Neural cell (in vitro differentiated cells): Measurements from ENCODE around the gene CARD14. TPM values are rescaled to one million over a fixed set of nuclear protein-coding genes. Genes with fewer than 3 reads are reported as not detected.

Source experiments
- H2AFZ ChIP-seq: fragments of 200-600, 300-800 bp; sonication (generic), shearing (Covaris generic); 2 replicates; pipeline ENCODE4 v1.6.0; 2014; ENCODE audit warnings: low read depth, mild to moderate bottlenecking, antibody characterized with exemption, low read length, moderate library complexity
- H3F3A ChIP-seq: fragments of 200-600 bp; shearing (Covaris generic); 2 replicates; pipeline ENCODE4 v1.6.1; 2016; ENCODE audit warnings: mild to moderate bottlenecking, moderate library complexity, mixed read lengths, antibody characterized with exemption, low read length; ENCODE audit not compliant: insufficient read depth, poor library complexity, severe bottlenecking
- H3K27ac ChIP-seq: fragments of 200-600, 300-800 bp; sonication (generic), shearing (Covaris generic); 2 replicates; pipeline ENCODE4 v1.5.1; 2014; ENCODE audit warnings: mild to moderate bottlenecking, low read length, moderate library complexity
- H3K27me3 ChIP-seq: fragments of 300-800, 200-600 bp; sonication (generic), shearing (Covaris generic); 2 replicates; pipeline ENCODE4 v1.6.0; 2014; ENCODE audit warnings: mild to moderate bottlenecking, low read depth, low read length, moderate library complexity; ENCODE audit not compliant: insufficient read depth
- H3K36me3 ChIP-seq: fragments of 300-800, 200-600 bp; sonication (generic), shearing (Covaris generic); 2 replicates; pipeline ENCODE4 v1.5.1; 2014; ENCODE audit warnings: mild to moderate bottlenecking, antibody characterized with exemption, low read length, moderate library complexity; ENCODE audit not compliant: insufficient read depth
- H3K4me2 ChIP-seq: fragments of 300-800, 200-600 bp; sonication (generic), shearing (Covaris generic); 2 replicates; pipeline ENCODE4 v1.6.0; 2014; ENCODE audit warnings: mild to moderate bottlenecking, low read length
- H3K4me3 ChIP-seq: fragments of 300-800, 200-600 bp; sonication (generic), shearing (Covaris generic); 2 replicates; pipeline ENCODE4 v1.5.1; 2014; ENCODE audit warnings: mild to moderate bottlenecking, low read length, moderate library complexity
- H3K79me2 ChIP-seq: fragments of 200-600 bp; shearing (Covaris generic); replicated peaks from 2 replicates; pipeline ENCODE4 v1.6.0; 2014; ENCODE audit warnings: mild to moderate bottlenecking, low read length, moderate library complexity; ENCODE audit not compliant: insufficient read depth
- H3K9ac ChIP-seq: fragments of 300-800, 200-600 bp; sonication (generic), shearing (Covaris generic); 2 replicates; pipeline ENCODE4 v1.6.1; 2016; ENCODE audit warnings: mild to moderate bottlenecking, low read length, mixed read lengths
- H3K9me2 ChIP-seq: fragments of 200-600 bp; shearing (Covaris generic); 2 replicates; pipeline ENCODE4 v1.6.1; 2016; ENCODE audit warnings: mild to moderate bottlenecking, low read length, mixed read lengths; ENCODE audit not compliant: insufficient read depth
- H3K9me3 ChIP-seq: fragments of 200-600, 300-800 bp; sonication (generic), shearing (Covaris generic); 2 replicates; pipeline ENCODE4 v1.6.1; 2016; ENCODE audit warnings: mild to moderate bottlenecking, mixed run types, low read length, moderate library complexity, mixed read lengths
- H4K20me1 ChIP-seq: fragments of 200-600 bp; shearing (Covaris generic); 2 replicates; pipeline ENCODE4 v1.6.1; 2016; ENCODE audit warnings: mild to moderate bottlenecking, mixed run types; ENCODE audit not compliant: insufficient read depth
- EP300 ChIP-seq: fragments of 450-650 bp; conservative IDR thresholded peaks from 2 replicates; pipeline ENCODE4 v1.6.1; 2014; ENCODE audit warnings: antibody characterized with exemption, mild to moderate bottlenecking, moderate library complexity; ENCODE audit not compliant: poor library complexity, severe bottlenecking
- EZH2 ChIP-seq: fragments of 200-600, 300-800 bp; shearing (Covaris generic), sonication (generic); IDR thresholded peaks from 2 replicates; pipeline ENCODE4 v1.6.1; 2014; ENCODE audit warnings: antibody characterized with exemption, low read length, borderline replicate concordance, mild to moderate bottlenecking; ENCODE audit not compliant: insufficient read depth, poor library complexity, severe bottlenecking
- MXI1 ChIP-seq: fragments of 450-650 bp; conservative IDR thresholded peaks from 2 replicates; pipeline ENCODE4 v1.6.1; 2014; ENCODE audit warnings: antibody characterized with exemption, mild to moderate bottlenecking; ENCODE audit not compliant: poor library complexity, severe bottlenecking
- POLR2AphosphoS5 ChIP-seq: IDR thresholded peaks from 2 replicates; pipeline ENCODE4 v1.6.1; 2012
- RAD21 ChIP-seq: fragments of 450-650 bp; conservative IDR thresholded peaks from 2 replicates; pipeline ENCODE4 v1.6.1; 2014; ENCODE audit warnings: antibody characterized with exemption, mild to moderate bottlenecking, moderate library complexity
- SMC3 ChIP-seq: fragments of 450-650 bp; conservative IDR thresholded peaks from 2 replicates; pipeline ENCODE4 v1.6.1; 2014; ENCODE audit warnings: antibody characterized with exemption, mild to moderate bottlenecking, moderate library complexity; ENCODE audit not compliant: poor library complexity
- TAF1 ChIP-seq: IDR thresholded peaks from 2 replicates; pipeline ENCODE4 v1.6.1; 2012; ENCODE audit warnings: low read depth
- polyA plus RNA-seq: library from polyadenylated mRNA; depleted of rRNA; stranded (reverse); fragments of >200 nt; gene quantifications from 2 replicates; pipeline ENCODE4 v1.2.3, GENCODE V29; 2014
- TF ChIP-seq, protein P1 (sequence below): IDR thresholded peaks from 2 replicates; pipeline ENCODE4 v1.6.1; 2012; ENCODE audit warnings: borderline replicate concordance
- TF ChIP-seq, protein P2 (sequence below): fragments of 450-650 bp; IDR thresholded peaks from 2 replicates; pipeline ENCODE4 v1.5.1; 2014; ENCODE audit warnings: antibody characterized with exemption, mild to moderate bottlenecking, moderate library complexity; ENCODE audit not compliant: poor library complexity, severe bottlenecking

The CARD14 gene
- polyA plus RNA-seq, 1 donor from 2014 or later = 0.12 TPM

GRCh38 chr17:80180192-80180591, 10.4 kb downstream of the CARD14 start:
- H3K27ac ChIP-seq = no peak overlapping the region
- no peak overlapping the region for H3K4me2 ChIP-seq
- no peaks in the 10 kb centered on the region for H3K36me3 ChIP-seq
- no peaks in the 10 kb centered on the region for H3K27me3 ChIP-seq
- no peak overlapping the region for H3K4me3 ChIP-seq
- TF ChIP-seq EP300 (no peak), TAF1 (no peak), RAD21 (no peak), SMC3 (no peak), MXI1 (no peak), EZH2 (no peak), POLR2AphosphoS5 (no peak)
- TF ChIP-seq, protein P1, sequence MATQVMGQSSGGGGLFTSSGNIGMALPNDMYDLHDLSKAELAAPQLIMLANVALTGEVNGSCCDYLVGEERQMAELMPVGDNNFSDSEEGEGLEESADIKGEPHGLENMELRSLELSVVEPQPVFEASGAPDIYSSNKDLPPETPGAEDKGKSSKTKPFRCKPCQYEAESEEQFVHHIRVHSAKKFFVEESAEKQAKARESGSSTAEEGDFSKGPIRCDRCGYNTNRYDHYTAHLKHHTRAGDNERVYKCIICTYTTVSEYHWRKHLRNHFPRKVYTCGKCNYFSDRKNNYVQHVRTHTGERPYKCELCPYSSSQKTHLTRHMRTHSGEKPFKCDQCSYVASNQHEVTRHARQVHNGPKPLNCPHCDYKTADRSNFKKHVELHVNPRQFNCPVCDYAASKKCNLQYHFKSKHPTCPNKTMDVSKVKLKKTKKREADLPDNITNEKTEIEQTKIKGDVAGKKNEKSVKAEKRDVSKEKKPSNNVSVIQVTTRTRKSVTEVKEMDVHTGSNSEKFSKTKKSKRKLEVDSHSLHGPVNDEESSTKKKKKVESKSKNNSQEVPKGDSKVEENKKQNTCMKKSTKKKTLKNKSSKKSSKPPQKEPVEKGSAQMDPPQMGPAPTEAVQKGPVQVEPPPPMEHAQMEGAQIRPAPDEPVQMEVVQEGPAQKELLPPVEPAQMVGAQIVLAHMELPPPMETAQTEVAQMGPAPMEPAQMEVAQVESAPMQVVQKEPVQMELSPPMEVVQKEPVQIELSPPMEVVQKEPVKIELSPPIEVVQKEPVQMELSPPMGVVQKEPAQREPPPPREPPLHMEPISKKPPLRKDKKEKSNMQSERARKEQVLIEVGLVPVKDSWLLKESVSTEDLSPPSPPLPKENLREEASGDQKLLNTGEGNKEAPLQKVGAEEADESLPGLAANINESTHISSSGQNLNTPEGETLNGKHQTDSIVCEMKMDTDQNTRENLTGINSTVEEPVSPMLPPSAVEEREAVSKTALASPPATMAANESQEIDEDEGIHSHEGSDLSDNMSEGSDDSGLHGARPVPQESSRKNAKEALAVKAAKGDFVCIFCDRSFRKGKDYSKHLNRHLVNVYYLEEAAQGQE = no peak
- TF ChIP-seq, protein P2, sequence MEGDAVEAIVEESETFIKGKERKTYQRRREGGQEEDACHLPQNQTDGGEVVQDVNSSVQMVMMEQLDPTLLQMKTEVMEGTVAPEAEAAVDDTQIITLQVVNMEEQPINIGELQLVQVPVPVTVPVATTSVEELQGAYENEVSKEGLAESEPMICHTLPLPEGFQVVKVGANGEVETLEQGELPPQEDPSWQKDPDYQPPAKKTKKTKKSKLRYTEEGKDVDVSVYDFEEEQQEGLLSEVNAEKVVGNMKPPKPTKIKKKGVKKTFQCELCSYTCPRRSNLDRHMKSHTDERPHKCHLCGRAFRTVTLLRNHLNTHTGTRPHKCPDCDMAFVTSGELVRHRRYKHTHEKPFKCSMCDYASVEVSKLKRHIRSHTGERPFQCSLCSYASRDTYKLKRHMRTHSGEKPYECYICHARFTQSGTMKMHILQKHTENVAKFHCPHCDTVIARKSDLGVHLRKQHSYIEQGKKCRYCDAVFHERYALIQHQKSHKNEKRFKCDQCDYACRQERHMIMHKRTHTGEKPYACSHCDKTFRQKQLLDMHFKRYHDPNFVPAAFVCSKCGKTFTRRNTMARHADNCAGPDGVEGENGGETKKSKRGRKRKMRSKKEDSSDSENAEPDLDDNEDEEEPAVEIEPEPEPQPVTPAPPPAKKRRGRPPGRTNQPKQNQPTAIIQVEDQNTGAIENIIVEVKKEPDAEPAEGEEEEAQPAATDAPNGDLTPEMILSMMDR = no peak
- no peak overlapping the region for H2AFZ ChIP-seq
- H3K9ac ChIP-seq = no peak overlapping the region
- H4K20me1 ChIP-seq = no peaks in the 10 kb centered on the region
- no peaks in the 10 kb centered on the region for H3K79me2 ChIP-seq
- H3K9me3 ChIP-seq = no peaks in the 10 kb centered on the region
- no peaks in the 10 kb centered on the region for H3K9me2 ChIP-seq
- no peaks in the 10 kb centered on the region for H3F3A ChIP-seq

- TF ChIP-seq, protein P1 = no peak
- TF ChIP-seq TAF1 (no peak), POLR2AphosphoS5 (no peak), EZH2 (no peak), SMC3 (no peak), RAD21 (no peak), EP300 (no peak), MXI1 (no peak)
- TF ChIP-seq, protein P2 = no peak
- no peaks in the 10 kb centered on the region for H3K9me2 ChIP-seq
- H2AFZ ChIP-seq = no peak overlapping the region
- no peaks in the 10 kb centered on the region for H3K79me2 ChIP-seq
- no peak overlapping the region for H3K27ac ChIP-seq
- H3K27me3 ChIP-seq = no peaks in the 10 kb centered on the region
- H4K20me1 ChIP-seq = no peaks in the 10 kb centered on the region
- no peak overlapping the region for H3K4me3 ChIP-seq
- no peak overlapping the region for H3K9ac ChIP-seq
- H3K9me3 ChIP-seq = no peaks in the 10 kb centered on the region
- H3K4me2 ChIP-seq = no peak overlapping the region
- no peaks in the 10 kb centered on the region for H3K36me3 ChIP-seq
- no peaks in the 10 kb centered on the region for H3F3A ChIP-seq
Measured at GRCh38 chr17:80181431-80181830, 11.6 kb downstream of the CARD14 start.
